ENCODE results near the gene CCDC15.
"Not testable (repeated sequence)": the region's sequence is repeated elsewhere in the genome, so short reads cannot be mapped to it uniquely, and the experiment has no call there.

The CCDC15 gene

GRCh38 chr11:125082040-125082439 is 128.0 kb downstream of the CCDC15 start:
- DNase-seq (ENCODE audit: low read depth in 3 of 3): no peak

GRCh38 chr11:125082611-125083311 is 128.8 kb downstream of the CCDC15 start:
- no peak for DNase-seq (ENCODE audit: low read depth in 3 of 3)

- DNase-seq (ENCODE audit: low read depth in 3 of 3): no peak
Observed at GRCh38 chr11:125083312-125084056, 129.5 kb downstream of the CCDC15 start.

- DNase-seq (ENCODE audit: low read depth in 3 of 3): no peak
Observed at GRCh38 chr11:125084057-125084416, 130.0 kb downstream of the CCDC15 start.

GRCh38 chr11:125084761-125085231 is 130.8 kb downstream of the CCDC15 start:
- no peak for DNase-seq (ENCODE audit: low read depth in 3 of 3)

GRCh38 chr11:125085301-125086081 is 131.5 kb downstream of the CCDC15 start:
- DNase-seq (ENCODE audit: low read depth in 3 of 3): no peak

- no peak for DNase-seq (ENCODE audit: low read depth in 3 of 3)
Observed at GRCh38 chr11:125086633-125087296, 132.8 kb downstream of the CCDC15 start.

- no peak for DNase-seq (ENCODE audit: low read depth in 3 of 3)
Observed at GRCh38 chr11:125088123-125088522, 134.1 kb downstream of the CCDC15 start.

- no peak for DNase-seq (ENCODE audit: low read depth in 3 of 3)
Observed at GRCh38 chr11:125088576-125089455, 134.8 kb downstream of the CCDC15 start.

GRCh38 chr11:125089481-125089880 is 135.5 kb downstream of the CCDC15 start:
- not testable (repeated sequence) for DNase-seq (ENCODE audit: low read depth in 3 of 3)

- DNase-seq (ENCODE audit: low read depth in 3 of 3): not testable (repeated sequence)
Observed at GRCh38 chr11:125090151-125090550, 136.1 kb downstream of the CCDC15 start.

GRCh38 chr11:125090816-125091215 is 136.8 kb downstream of the CCDC15 start:
- no peak for DNase-seq (ENCODE audit: low read depth in 3 of 3)
